Colonic mucosa (tissue), 4 donors: ENCODE measurements around the gene CARNS1. TPM values are rescaled to one million over a fixed set of nuclear protein-coding genes. Genes with fewer than 3 reads are reported as not detected.

Source experiments
- DNase-seq: peaks from one replicate; pipeline ENCODE4 v3.0.0-alpha.2; 2020
- H3K27ac ChIP-seq: fragments of 200-600 bp; one replicate; pipeline ENCODE4 v1.8.0; 2021
- H3K27me3 ChIP-seq: fragments of 200-600 bp; one replicate; pipeline ENCODE4 v1.8.0; 2021
- H3K36me3 ChIP-seq: fragments of 200-600 bp; one replicate; pipeline ENCODE4 v1.8.0; 2021
- H3K4me1 ChIP-seq: fragments of 200-600 bp; one replicate; pipeline ENCODE4 v1.8.0; 2021; ENCODE audit warnings: mild to moderate bottlenecking
- H3K4me3 ChIP-seq: fragments of 200-600 bp; one replicate; pipeline ENCODE4 v1.8.0; 2021
- H3K9ac ChIP-seq, 2 donors: one replicate each; pipeline ENCODE4 v1.7.0; 2013; ENCODE audit warnings: control low read depth in 2 of 2, low read depth in 2 of 2, low read length in 2 of 2
- H3K9me3 ChIP-seq: fragments of 200-600 bp; one replicate; pipeline ENCODE4 v1.8.0; 2021
- intact Hi-C: fragments of 100-400 bp; cut with DNase I; formaldehyde crosslinking; loops from one replicate; pipeline ENCODE4 v1.14.1; 2022
- total RNA-seq, 2 donors: library from RNA; stranded (reverse); fragmentation: NEBNext Ultra II Directional in 1 of 2; extraction: Animal tissue kit (Norgen Biotek cat#: 25700) in 1 of 2; gene quantifications; one replicate each; pipeline ENCODE4 v1.2.1, GENCODE V29; 2021
- TF ChIP-seq, protein P1 (sequence below): fragments of 200-600 bp; IDR thresholded peaks from one replicate; pipeline ENCODE4 v1.8.0; 2022; ENCODE audit warnings: antibody characterized with exemption, mild to moderate bottlenecking
- donor health status: healthy.
- donor health status: DM: no; HTN: no; CAD: no.
- donor health status: DM: no; HTN: no; CAD: no.

Gene CARNS1
- total RNA-seq, 2 donors from 2014 or later: 0.20 to 0.32 TPM

DNA sequence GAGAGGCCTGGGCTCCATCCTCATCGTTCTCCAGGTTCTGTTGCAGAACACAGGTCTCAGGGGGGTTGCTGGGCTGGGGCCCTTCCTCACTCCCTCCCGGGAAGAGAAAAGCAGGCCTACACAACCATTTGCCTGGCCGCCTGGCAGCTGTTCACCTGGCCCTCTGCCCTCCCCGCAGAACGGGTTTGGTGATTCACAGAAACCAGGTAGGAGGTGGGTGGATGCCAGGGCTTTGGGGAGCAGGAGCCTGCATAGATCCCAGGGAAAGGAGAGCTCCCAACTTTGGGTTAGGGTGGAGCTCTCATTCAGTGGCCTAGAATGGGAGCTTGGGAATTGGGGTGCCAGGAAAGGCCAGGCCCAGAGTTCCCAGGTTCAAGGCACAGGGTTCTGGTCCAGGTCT is 52.6 kb downstream of the CARNS1 start:
- TF ChIP-seq, protein P1, sequence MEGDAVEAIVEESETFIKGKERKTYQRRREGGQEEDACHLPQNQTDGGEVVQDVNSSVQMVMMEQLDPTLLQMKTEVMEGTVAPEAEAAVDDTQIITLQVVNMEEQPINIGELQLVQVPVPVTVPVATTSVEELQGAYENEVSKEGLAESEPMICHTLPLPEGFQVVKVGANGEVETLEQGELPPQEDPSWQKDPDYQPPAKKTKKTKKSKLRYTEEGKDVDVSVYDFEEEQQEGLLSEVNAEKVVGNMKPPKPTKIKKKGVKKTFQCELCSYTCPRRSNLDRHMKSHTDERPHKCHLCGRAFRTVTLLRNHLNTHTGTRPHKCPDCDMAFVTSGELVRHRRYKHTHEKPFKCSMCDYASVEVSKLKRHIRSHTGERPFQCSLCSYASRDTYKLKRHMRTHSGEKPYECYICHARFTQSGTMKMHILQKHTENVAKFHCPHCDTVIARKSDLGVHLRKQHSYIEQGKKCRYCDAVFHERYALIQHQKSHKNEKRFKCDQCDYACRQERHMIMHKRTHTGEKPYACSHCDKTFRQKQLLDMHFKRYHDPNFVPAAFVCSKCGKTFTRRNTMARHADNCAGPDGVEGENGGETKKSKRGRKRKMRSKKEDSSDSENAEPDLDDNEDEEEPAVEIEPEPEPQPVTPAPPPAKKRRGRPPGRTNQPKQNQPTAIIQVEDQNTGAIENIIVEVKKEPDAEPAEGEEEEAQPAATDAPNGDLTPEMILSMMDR: no peak
- Histone ChIP-seq H3K4me3 (peak overlapping the region; percentile 97), H3K36me3 (no peaks in the 10 kb centered on the region), H3K4me1 (peaks cover 18% of the 10 kb centered on the region), H3K9ac (peak overlapping the region; percentile 75 to 94), H3K27me3 (no peaks in the 10 kb centered on the region), H3K27ac (peak overlapping the region; percentile 90), H3K9me3 (no peaks in the 10 kb centered on the region)
- DNase-seq: peak; percentile 87
- intact Hi-C loops: no loop called here

DNA sequence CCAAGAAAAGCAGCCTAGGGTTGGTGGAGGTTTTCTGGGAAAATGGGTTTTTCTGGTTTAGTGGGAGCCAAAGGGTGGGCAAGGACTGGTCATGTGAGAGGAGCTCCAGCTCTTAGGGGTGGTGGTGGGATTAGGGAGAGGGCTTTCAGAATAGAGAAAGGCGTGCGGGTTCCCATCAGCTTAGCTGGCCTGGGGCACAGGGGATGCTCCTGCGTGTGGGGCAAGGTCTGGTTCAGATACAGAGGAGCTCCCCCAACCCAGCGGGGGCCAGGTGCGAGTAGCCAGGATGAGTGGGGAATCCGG is 52.9 kb downstream of the CARNS1 start:
- H3K4me1 ChIP-seq: peaks cover 18% of the 10 kb centered on the region
- H3K36me3 ChIP-seq: no peaks in the 10 kb centered on the region
- peak overlapping the region; percentile 75 to 94 for H3K9ac ChIP-seq
- intact Hi-C loops: no loop called here
- DNase-seq: no peak
- no peaks in the 10 kb centered on the region for H3K27me3 ChIP-seq
- no peaks in the 10 kb centered on the region for H3K9me3 ChIP-seq
- H3K4me3 ChIP-seq: peak overlapping the region; percentile 97
- peak overlapping the region; percentile 90 for H3K27ac ChIP-seq
- TF ChIP-seq, protein P1: no peak

DNA sequence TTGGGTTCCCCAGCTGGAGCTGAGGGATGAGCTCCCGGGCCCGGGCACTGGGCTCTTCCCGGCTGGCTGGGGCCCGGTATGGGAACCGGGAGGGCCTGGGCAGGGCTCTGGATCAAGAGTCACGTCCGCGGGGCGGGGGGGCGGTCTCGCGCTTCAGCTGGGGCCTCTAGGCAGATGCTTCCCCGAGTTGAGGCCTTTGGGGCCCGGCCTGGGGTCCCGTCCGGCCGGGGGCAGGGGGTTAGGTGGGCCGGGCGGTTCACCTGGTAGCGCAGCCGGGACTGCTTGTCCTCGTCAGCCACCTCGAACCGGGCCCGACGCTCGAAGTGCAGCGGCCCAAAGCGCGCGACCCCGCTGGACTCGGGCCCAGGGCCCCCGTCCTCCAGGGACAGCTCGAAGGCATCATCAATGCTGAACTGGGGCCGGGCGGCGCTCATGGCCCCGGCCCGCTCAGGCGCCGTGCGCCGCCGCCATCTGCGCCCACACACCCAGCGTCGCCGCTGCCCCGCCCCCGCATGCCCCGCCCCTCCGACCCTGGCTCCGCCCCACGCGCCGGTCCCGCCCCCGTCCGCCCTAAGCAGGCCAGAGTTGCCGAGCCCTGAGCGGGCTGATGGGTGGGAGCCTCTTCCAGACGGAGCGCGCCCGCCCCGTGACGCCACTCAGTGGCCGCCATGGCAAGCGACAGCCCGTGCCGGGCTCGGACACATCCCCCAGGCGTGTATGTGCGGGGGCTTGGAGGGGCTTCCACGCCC is 53.5 kb downstream of the CARNS1 start, which contains the start of gene TMEM134:
TSS of gene TMEM134 (minus strand) at position 493 of the 749 bp plus-strand sequence. CDS start at position 434, 59 bp downstream.
- intact Hi-C loops: no loop called here
- H3K27me3 ChIP-seq: no peaks in the 10 kb centered on the region

DNA sequence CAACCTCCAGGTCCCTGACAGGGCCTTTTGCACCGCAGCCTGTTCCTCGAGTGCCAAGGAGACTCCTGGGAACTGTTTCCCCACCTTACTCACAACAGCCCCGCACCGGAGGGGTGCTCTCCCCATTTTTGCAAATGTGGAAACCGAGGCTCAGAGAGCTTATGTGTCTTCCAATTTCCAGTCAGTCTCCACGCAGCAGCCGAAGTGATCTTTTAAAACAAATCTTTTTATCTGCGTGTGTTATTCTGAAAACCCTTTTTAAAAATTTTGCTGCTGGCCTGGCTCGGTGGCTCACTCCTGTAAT is 54.0 kb downstream of the CARNS1 start:
- intact Hi-C loops: no loop called here
- Histone ChIP-seq H3K27ac (peak overlapping the region; percentile 90), H3K4me3 (peak overlapping the region; percentile 97), H3K4me1 (peaks cover 13% of the 10 kb centered on the region), H3K9me3 (no peaks in the 10 kb centered on the region), H3K36me3 (no peaks in the 10 kb centered on the region), H3K9ac (peak overlapping the region; percentile 70 to 88), H3K27me3 (no peaks in the 10 kb centered on the region)
- no peak for DNase-seq
- TF ChIP-seq, protein P1: peak; percentile 1

More for the DNA sequence above, 53.5 kb downstream of the CARNS1 start, which contains the start of gene TMEM134:
- Histone ChIP-seq H3K9me3 (no peaks in the 10 kb centered on the region), H3K9ac (peak within 1 kb of the TSS; percentile 75 to 94), H3K27ac (peak within 1 kb of the TSS; percentile 90), H3K36me3 (no peaks in the 10 kb centered on the region), H3K4me3 (peak within 1 kb of the TSS; percentile 97), H3K4me1 (peaks cover 15% of the 10 kb centered on the region)
- DNase-seq: peak; percentile 92
- TF ChIP-seq, protein P1: peak; percentile 26

DNA sequence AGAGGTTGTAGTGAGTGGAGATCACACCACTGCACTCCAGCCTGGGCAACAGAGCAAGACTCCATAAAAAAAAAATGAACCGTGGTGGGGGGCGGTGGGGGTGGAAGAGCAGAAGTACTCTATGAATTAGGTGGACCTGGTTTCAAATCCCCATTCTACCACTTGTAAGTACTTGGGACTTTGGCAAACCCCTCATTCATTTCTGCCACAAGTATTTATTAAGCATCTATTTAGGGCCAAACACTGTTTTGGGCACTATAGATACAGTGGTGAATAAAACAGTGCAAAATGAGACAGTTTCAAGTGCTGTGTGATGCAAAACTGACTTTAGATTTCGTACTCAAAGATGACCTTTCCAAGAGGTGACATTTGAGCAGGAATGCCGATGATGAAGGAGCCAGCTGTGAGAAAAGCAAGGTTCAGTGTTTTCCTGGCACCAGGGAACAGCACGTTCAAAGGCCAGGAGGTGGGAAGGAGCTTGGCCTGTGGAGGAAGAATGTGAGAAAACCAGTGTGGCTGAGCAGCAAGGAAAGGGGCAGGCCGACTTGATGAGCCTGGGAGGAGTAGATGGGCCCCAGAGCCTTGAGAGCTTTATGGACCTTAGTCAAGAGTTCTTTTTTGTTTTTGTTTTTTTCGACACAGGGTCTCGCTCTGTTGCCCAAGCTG is 55.0 kb downstream of the CARNS1 start:
- Histone ChIP-seq H3K4me3 (no peak overlapping the region), H3K4me1 (peaks cover 10% of the 10 kb centered on the region), H3K27me3 (no peaks in the 10 kb centered on the region), H3K27ac (no peak overlapping the region), H3K9me3 (no peaks in the 10 kb centered on the region), H3K36me3 (no peaks in the 10 kb centered on the region), H3K9ac (no peak overlapping the region)
- intact Hi-C loops: no loop called here
- TF ChIP-seq, protein P1: no peak
- DNase-seq: no peak
